SK-N-SH (cell line): Measurements from ENCODE around the gene ARSJ. TPM values are rescaled to one million over a fixed set of nuclear protein-coding genes. Genes with fewer than 3 reads are reported as not detected.
"Not testable (repeated sequence)": the region's sequence is repeated elsewhere in the genome, so short reads cannot be mapped to it uniquely, and the experiment has no call there.

ENCODE experiments used
- CTCF ChIA-PET: fragments of 300-600, 350-600 bp; formaldehyde crosslinking; extraction: SDS; loops from one replicate; lab custom pipeline; 2021; lab: Yijun Ruan, JAX
- POLR2A ChIA-PET: fragments of 350-600 bp; sonication (Branson Sonifier 250); formaldehyde crosslinking; extraction: SDS; loops from one replicate; lab custom pipeline; 2020; ENCODE audit warnings: antibody characterized with exemption, inconsistent platforms; lab: Yijun Ruan, JAX
- DNase-seq: peaks from one replicate; pipeline ENCODE4 v3.0.0; 2012
- H2AFZ ChIP-seq: fragments of 200-600 bp; sonication (generic); 2 replicates; pipeline ENCODE4 v1.8.1; 2016; ENCODE audit warnings: antibody characterized with exemption, mild to moderate bottlenecking, low read depth
- H3F3A ChIP-seq: fragments of 200-600 bp; sonication (generic); replicated peaks from 2 replicates; pipeline ENCODE3; 2016; ENCODE audit warnings: antibody characterized with exemption, mild to moderate bottlenecking; ENCODE audit not compliant: insufficient read depth
- H3K27ac ChIP-seq, 2 experiments: fragments of 200-500 bp in 1 of 2; fragments of 200-600 bp in 1 of 2; sonication (Bioruptor generic) in 1 of 2; sonication (generic), shearing (Covaris generic) in 1 of 2; 2 replicates each; pipeline versions ENCODE4 v1.5.1 to v1.6.1; 2014 to 2016; ENCODE audit warnings: low read depth in 2 of 2, inconsistent platforms in 1 of 2, low read length in 1 of 2, mild to moderate bottlenecking in 1 of 2, mixed read lengths in 1 of 2
- H3K27me3 ChIP-seq: fragments of 200-600 bp; sonication (generic), shearing (Covaris generic); 2 replicates; pipeline ENCODE4 v1.6.1; 2016; ENCODE audit warnings: mixed run types; ENCODE audit not compliant: insufficient read depth
- H3K36me3 ChIP-seq, 2 experiments: fragments of 200-500 bp in 1 of 2; fragments of 200-600 bp in 1 of 2; sonication (Bioruptor generic) in 1 of 2; sonication (generic) in 1 of 2; replicated peaks in 1 of 2; 2 replicates each; pipeline versions ENCODE3 to v1.5.1; 2014 to 2016; ENCODE audit warnings: low read length in 1 of 2, mild to moderate bottlenecking in 1 of 2; ENCODE audit not compliant: insufficient read depth in 2 of 2, control insufficient read depth in 1 of 2
- H3K4me1 ChIP-seq, 2 experiments: fragments of 200-500 bp in 1 of 2; fragments of 200-600 bp in 1 of 2; sonication (Bioruptor generic) in 1 of 2; sonication (generic), shearing (Covaris generic) in 1 of 2; 2 replicates each; pipeline versions ENCODE4 v1.5.1 to v1.6.1; 2014 to 2016; ENCODE audit warnings: low read depth in 1 of 2, low read length in 1 of 2, mixed run types in 1 of 2; ENCODE audit not compliant: insufficient read depth in 2 of 2, control insufficient read depth in 1 of 2
- H3K4me2 ChIP-seq: fragments of 200-600 bp; sonication (generic), shearing (Covaris generic); 2 replicates; pipeline ENCODE4 v1.6.1; 2017; ENCODE audit warnings: mixed run types
- H3K4me3 ChIP-seq, 2 experiments: fragments of 200-500 bp in 1 of 2; fragments of 200-600 bp in 1 of 2; sonication (Bioruptor generic) in 1 of 2; sonication (generic), shearing (Covaris generic) in 1 of 2; 2 replicates each; pipeline versions ENCODE4 v1.5.1 to v1.8.1; 2014 to 2016; ENCODE audit warnings: low read depth in 2 of 2, inconsistent platforms in 1 of 2, low read length in 1 of 2, mild to moderate bottlenecking in 1 of 2, mixed read lengths in 1 of 2, moderate library complexity in 1 of 2
- H3K79me2 ChIP-seq: fragments of 200-600 bp; sonication (generic); 2 replicates; pipeline ENCODE4 v1.8.1; 2017; ENCODE audit warnings: mild to moderate bottlenecking; ENCODE audit not compliant: insufficient read depth
- H3K9ac ChIP-seq: fragments of 200-600 bp; sonication (generic); 2 replicates; pipeline ENCODE4 v1.6.1; 2017; ENCODE audit warnings: mixed run types
- H3K9me2 ChIP-seq: fragments of 200-600 bp; sonication (generic); 2 replicates; pipeline ENCODE4 v1.6.1; 2017; ENCODE audit warnings: mixed run types
- H3K9me3 ChIP-seq: fragments of 200-600 bp; sonication (generic); 2 replicates; pipeline ENCODE4 v1.6.1; 2017; ENCODE audit warnings: mixed run types, mild to moderate bottlenecking, moderate library complexity
- H4K20me1 ChIP-seq: fragments of 200-600 bp; sonication (generic); 2 replicates; pipeline ENCODE4 v1.6.1; 2017; ENCODE audit warnings: mild to moderate bottlenecking, mixed run types; ENCODE audit not compliant: insufficient read depth
- FOXM1 ChIP-seq: IDR thresholded peaks from 2 replicates; pipeline ENCODE4 v1.4.0; 2012; ENCODE audit warnings: low read depth, mild to moderate bottlenecking
- GABPA ChIP-seq: IDR thresholded peaks from 2 replicates; pipeline ENCODE4 v1.4.0; 2012; ENCODE audit warnings: low read depth, mild to moderate bottlenecking
- MXI1 ChIP-seq: IDR thresholded peaks from 2 replicates; pipeline ENCODE4 v1.6.1; 2012; ENCODE audit warnings: mild to moderate bottlenecking, low read depth, low read length, improper control_type of control experiment
- NRF1 ChIP-seq: IDR thresholded peaks from 2 replicates; pipeline ENCODE4 v1.6.1; 2012; ENCODE audit warnings: low read depth, mild to moderate bottlenecking, low read length
- POLR2AphosphoS5 ChIP-seq: IDR thresholded peaks from 2 replicates; pipeline ENCODE4 v1.6.1; 2012; ENCODE audit warnings: low read depth, low read length
- RAD21 ChIP-seq: IDR thresholded peaks from 2 replicates; pipeline ENCODE4 v1.6.1; 2012; ENCODE audit warnings: mild to moderate bottlenecking, low read length
- SMC3 ChIP-seq: IDR thresholded peaks from 2 replicates; pipeline ENCODE4 v1.6.1; 2012; ENCODE audit warnings: low read depth, low read length, improper control_type of control experiment
- TAF1 ChIP-seq: IDR thresholded peaks from 2 replicates; pipeline ENCODE4 v1.6.1; 2012; ENCODE audit warnings: low read depth, mild to moderate bottlenecking, low read length, moderate library complexity, borderline replicate concordance
- WGBS: methylation state at CpG from one replicate; pipeline ENCODE4 v1.1.6; 2017; ENCODE audit warnings: low lambda C conversion rate; 5-methylcytosine and 5-hydroxymethylcytosine counted together
- polyA plus RNA-seq, 3 experiments: library from polyadenylated mRNA; depleted of rRNA; stranded (reverse); fragments of >200 nt; gene quantifications; 2 replicates each; pipeline ENCODE4 v1.2.3, GENCODE V29; 2012
- TF ChIP-seq, protein P1 (sequence below): IDR thresholded peaks from 2 replicates; pipeline ENCODE4 v1.6.1; 2012; ENCODE audit warnings: mild to moderate bottlenecking, low read depth, low read length, moderate library complexity
- TF ChIP-seq, protein P2 (sequence below): fragments of 150-350 bp; IDR thresholded peaks from 2 replicates; pipeline ENCODE4 v1.6.1; 2017; ENCODE audit warnings: antibody characterized with exemption, low read length, low read depth, borderline replicate concordance
- TF ChIP-seq, protein P3 (sequence below): IDR thresholded peaks from 2 replicates; pipeline ENCODE4 v1.4.0; 2012; ENCODE audit warnings: low read depth

The ARSJ gene
- polyA plus RNA-seq, 1 of the 3 experiments (the other 2 are of a cell fraction) = 30.4 TPM

DNA sequence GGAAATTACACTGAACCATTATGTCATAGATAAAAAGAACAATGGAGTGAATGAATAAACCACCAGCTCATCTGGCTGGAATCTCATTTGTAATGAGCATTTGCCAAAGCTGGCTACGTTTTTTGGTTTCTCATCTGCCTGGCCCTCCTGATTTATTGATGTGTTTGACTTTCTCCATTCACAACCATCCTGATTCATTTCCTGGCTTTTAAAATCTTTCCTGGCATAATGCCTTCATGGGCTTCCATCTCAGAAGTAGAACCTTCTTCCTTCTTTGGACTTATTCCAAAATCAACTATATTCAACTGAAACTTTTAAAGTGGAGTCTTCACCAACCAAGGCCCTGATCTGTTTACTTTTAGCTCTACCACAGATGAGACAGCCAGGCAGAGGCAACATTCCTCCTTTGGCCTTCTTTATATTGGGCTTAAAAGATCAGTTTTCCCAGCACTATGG is 36.0 kb upstream of the ARSJ start (continued):
- TF ChIP-seq, protein P1, sequence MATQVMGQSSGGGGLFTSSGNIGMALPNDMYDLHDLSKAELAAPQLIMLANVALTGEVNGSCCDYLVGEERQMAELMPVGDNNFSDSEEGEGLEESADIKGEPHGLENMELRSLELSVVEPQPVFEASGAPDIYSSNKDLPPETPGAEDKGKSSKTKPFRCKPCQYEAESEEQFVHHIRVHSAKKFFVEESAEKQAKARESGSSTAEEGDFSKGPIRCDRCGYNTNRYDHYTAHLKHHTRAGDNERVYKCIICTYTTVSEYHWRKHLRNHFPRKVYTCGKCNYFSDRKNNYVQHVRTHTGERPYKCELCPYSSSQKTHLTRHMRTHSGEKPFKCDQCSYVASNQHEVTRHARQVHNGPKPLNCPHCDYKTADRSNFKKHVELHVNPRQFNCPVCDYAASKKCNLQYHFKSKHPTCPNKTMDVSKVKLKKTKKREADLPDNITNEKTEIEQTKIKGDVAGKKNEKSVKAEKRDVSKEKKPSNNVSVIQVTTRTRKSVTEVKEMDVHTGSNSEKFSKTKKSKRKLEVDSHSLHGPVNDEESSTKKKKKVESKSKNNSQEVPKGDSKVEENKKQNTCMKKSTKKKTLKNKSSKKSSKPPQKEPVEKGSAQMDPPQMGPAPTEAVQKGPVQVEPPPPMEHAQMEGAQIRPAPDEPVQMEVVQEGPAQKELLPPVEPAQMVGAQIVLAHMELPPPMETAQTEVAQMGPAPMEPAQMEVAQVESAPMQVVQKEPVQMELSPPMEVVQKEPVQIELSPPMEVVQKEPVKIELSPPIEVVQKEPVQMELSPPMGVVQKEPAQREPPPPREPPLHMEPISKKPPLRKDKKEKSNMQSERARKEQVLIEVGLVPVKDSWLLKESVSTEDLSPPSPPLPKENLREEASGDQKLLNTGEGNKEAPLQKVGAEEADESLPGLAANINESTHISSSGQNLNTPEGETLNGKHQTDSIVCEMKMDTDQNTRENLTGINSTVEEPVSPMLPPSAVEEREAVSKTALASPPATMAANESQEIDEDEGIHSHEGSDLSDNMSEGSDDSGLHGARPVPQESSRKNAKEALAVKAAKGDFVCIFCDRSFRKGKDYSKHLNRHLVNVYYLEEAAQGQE = 0 out of 2 replicates have a peak, but pooled peaks have one; percentile 26
- no peak for TF ChIP-seq MXI1
- peak; percentile 99 for TF ChIP-seq FOXM1
- TF ChIP-seq POLR2AphosphoS5 = peak; percentile 92
- TF ChIP-seq NRF1 = no peak
- TF ChIP-seq SMC3 = no peak
- TF ChIP-seq, protein P2, sequence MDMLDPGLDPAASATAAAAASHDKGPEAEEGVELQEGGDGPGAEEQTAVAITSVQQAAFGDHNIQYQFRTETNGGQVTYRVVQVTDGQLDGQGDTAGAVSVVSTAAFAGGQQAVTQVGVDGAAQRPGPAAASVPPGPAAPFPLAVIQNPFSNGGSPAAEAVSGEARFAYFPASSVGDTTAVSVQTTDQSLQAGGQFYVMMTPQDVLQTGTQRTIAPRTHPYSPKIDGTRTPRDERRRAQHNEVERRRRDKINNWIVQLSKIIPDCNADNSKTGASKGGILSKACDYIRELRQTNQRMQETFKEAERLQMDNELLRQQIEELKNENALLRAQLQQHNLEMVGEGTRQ = no peak

GRCh38 chr4:114013201-114013600 is 33.8 kb upstream of the ARSJ start:
- H3K4me1 ChIP-seq = peaks cover 4 to 24% of the 10 kb centered on the region in 2 experiments; a peak in 2 of 4 replicates
- not testable (repeated sequence) for H4K20me1 ChIP-seq, H3K27me3 ChIP-seq, DNase-seq, H3K36me3 ChIP-seq, H3K9me2 ChIP-seq, H3K4me2 ChIP-seq, H3K27ac ChIP-seq, H2AFZ ChIP-seq, H3K4me3 ChIP-seq, H3K9ac ChIP-seq, H3K79me2 ChIP-seq, H3K9me3 ChIP-seq
- H3F3A ChIP-seq = peaks cover 15% of the 10 kb centered on the region
- WGBS = 81% methylated on average over 4 of the region's 4 CpGs
- POLR2A ChIA-PET = interaction anchor here (0.6 kb wide), 1 partner anchor 27 kb away, joined by 3 read pairs; no protein-coding TSS in a partner anchor
- CTCF ChIA-PET = interaction anchor here (0.6 to 1.5 kb wide), 3 partner anchors 7 to 15 kb away, joined by 3 to 5 read pairs (median 3); no protein-coding TSS in a partner anchor

DNA sequence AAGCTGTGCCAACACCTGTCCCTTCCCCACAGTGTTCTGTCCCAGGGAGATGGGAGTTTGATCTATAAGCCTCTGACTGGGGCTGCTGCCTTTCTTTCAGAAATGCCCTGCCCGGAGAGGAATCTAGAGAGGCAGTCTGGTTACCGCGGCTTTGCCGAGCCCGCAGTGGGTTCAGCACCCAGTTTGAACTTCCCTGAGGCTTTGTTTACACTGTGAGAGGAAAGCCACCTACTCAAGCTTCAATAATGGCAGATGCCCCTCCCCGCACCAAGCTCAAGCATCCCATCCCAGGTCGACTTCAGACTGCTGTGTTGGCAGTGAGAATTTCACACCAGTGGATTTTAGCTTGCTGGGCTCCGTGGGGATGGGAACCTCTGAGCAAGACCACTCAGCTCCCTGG is 33.3 kb upstream of the ARSJ start:
- POLR2A ChIA-PET = interaction anchor here (0.6 kb wide), 1 partner anchor 26 kb away, joined by 3 read pairs; no protein-coding TSS in a partner anchor
- Histone ChIP-seq H3K4me2 (no peak overlapping the region), H3K4me1 (peaks cover 4 to 24% of the 10 kb centered on the region in 2 experiments; a peak in 2 of 4 replicates), H3K4me3 (no peak overlapping the region), H3K9ac (no peak overlapping the region), H4K20me1 (no peaks in the 10 kb centered on the region), H3K9me3 (no peaks in the 10 kb centered on the region), H3K27ac (no peak overlapping the region), H3K36me3 (peaks cover 0 to 6% of the 10 kb centered on the region in 2 experiments), H2AFZ (no peak overlapping the region), H3K27me3 (no peaks in the 10 kb centered on the region), H3F3A (peaks cover 15% of the 10 kb centered on the region), H3K79me2 (no peaks in the 10 kb centered on the region), H3K9me2 (no peaks in the 10 kb centered on the region)
- WGBS = 85% methylated on average over 8 of the region's 8 CpGs
- TF ChIP-seq NRF1 = no peak
- TF ChIP-seq, protein P3, sequence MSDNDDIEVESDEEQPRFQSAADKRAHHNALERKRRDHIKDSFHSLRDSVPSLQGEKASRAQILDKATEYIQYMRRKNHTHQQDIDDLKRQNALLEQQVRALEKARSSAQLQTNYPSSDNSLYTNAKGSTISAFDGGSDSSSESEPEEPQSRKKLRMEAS = no peak
- TF ChIP-seq TAF1 = no peak
- TF ChIP-seq RAD21 = no peak
- no peak for TF ChIP-seq SMC3
- no peak for TF ChIP-seq GABPA
- DNase-seq = no peak
- CTCF ChIA-PET = interaction anchor here (0.6 to 1.5 kb wide), 3 partner anchors 8 to 15 kb away, joined by 3 to 5 read pairs (median 3); no protein-coding TSS in a partner anchor
